ENCODE results near the gene BBIP1.

GRCh38 chr10:110867807-110868465 is 51.0 kb downstream of the BBIP1 start:
- TF ChIP-seq POLR2A (IDR thresholded peaks at IDR 0.05): no peak
- TF ChIP-seq, protein P1, sequence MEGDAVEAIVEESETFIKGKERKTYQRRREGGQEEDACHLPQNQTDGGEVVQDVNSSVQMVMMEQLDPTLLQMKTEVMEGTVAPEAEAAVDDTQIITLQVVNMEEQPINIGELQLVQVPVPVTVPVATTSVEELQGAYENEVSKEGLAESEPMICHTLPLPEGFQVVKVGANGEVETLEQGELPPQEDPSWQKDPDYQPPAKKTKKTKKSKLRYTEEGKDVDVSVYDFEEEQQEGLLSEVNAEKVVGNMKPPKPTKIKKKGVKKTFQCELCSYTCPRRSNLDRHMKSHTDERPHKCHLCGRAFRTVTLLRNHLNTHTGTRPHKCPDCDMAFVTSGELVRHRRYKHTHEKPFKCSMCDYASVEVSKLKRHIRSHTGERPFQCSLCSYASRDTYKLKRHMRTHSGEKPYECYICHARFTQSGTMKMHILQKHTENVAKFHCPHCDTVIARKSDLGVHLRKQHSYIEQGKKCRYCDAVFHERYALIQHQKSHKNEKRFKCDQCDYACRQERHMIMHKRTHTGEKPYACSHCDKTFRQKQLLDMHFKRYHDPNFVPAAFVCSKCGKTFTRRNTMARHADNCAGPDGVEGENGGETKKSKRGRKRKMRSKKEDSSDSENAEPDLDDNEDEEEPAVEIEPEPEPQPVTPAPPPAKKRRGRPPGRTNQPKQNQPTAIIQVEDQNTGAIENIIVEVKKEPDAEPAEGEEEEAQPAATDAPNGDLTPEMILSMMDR (IDR thresholded peaks at IDR 0.05): no peak
